ENCODE data around the gene ARHGEF11. TPM values are rescaled to one million over a fixed set of nuclear protein-coding genes. Genes with fewer than 3 reads are reported as not detected.

ARHGEF11 gene
- total and polyA plus RNA-seq, 2 of the 4 experiments (the other 2 are of a cell fraction) = 16.8 to 17.2 TPM

- H4K5ac ChIP-seq (ENCODE audit: low read depth, low read length) = peak overlapping the region; percentile 59; the same call in 1 of the 2 replicates
- H3K56ac ChIP-seq (ENCODE audit: extremely low read depth, insufficient read depth, low read length) = peak overlapping the region; percentile 34; the same call in 1 of the 2 replicates
- H4K91ac ChIP-seq (ENCODE audit: insufficient read depth, low read depth, low read length) = peak overlapping the region; percentile 87
- ATAC-seq (ENCODE audit: low read depth) (no peak), DNase-seq (peak; percentile 27)
- peak overlapping the region; percentile 70 for H2AFZ ChIP-seq (replicated peaks; ENCODE audit: low read length, poor library complexity)
- peak overlapping the region; percentile 41 for H2AK5ac ChIP-seq (ENCODE audit: low read depth, low read length)
- peak overlapping the region; percentile 96 for H2AK9ac ChIP-seq (replicated peaks; ENCODE audit: low read depth, low read length, poor library complexity)
- 0 out of 2 replicates have a peak overlapping the region, but pooled peaks have one; percentile 14 for H3K4me2 ChIP-seq (ENCODE audit: low read depth, low read length)
- H2BK120ac ChIP-seq (ENCODE audit: low read depth, low read length) = peak overlapping the region; percentile 88
- 67% methylated on average over 1 of the region's 4 CpGs; no CpG with 5 or more reads in 1 of the 2 experiments for WGBS, 2 experiments (ENCODE audit: extremely low coverage in 2 of 2, insufficient read length in 1 of 2)
- H3K4me3 ChIP-seq (ENCODE audit: insufficient read depth, low read depth, low read length) = no peak overlapping the region
- POLR2A ChIA-PET (ENCODE audit: unreplicated experiment) = interaction anchor here (1.2 kb wide), 1 partner anchor 167 kb away, joined by 3 read pairs; the partner anchor contains the start of genes ISG20L2 and METTL25B
- peaks cover 23 to 68% of the 10 kb centered on the region in 2 experiments for H3K79me1 ChIP-seq (ENCODE audit: low read depth in 1 of 2, low read length in 2 of 2)
- H3K4ac ChIP-seq (ENCODE audit: low read depth, low read length) = peak overlapping the region; percentile 76
- peak overlapping the region; percentile 67 for H2BK20ac ChIP-seq (ENCODE audit: low read depth, low read length)
- dilution Hi-C loops (cut with HindIII; ENCODE audit: low sequenced_read_pairs, unreplicated experiment) = no loop called here
- peak overlapping the region; percentile 62 to 68 for H4K8ac ChIP-seq (ENCODE audit: low read depth in 2 of 2, low read length in 2 of 2)
- in situ Hi-C loops (cut with MboI; ENCODE audit: low sequenced_read_pairs) = no loop called here
- H3K18ac ChIP-seq (ENCODE audit: low read depth, low read length) = peak overlapping the region; percentile 65; the same call in 1 of the 2 replicates
- H3K9me1 ChIP-seq (ENCODE audit: insufficient read depth, low read length) = peaks cover 24% of the 10 kb centered on the region
- H2BK5ac ChIP-seq (ENCODE audit: low read depth, low read length, poor library complexity, severe bottlenecking) = peak overlapping the region; percentile 92
- H3K14ac ChIP-seq (replicated peaks; ENCODE audit: low read depth, low read length) = peak overlapping the region; percentile 74; the same call in 1 of the 2 replicates
- no peaks in the 10 kb centered on the region; the same call in 1 of the 2 replicates for H3K27me3 ChIP-seq (ENCODE audit: control insufficient read depth, insufficient read depth, low read length)
- no peak overlapping the region for H3K9ac ChIP-seq (ENCODE audit: low read depth, low read length)
- intact Hi-C loops (cut with micrococcal nuclease) = no loop called here
- peaks cover 2% of the 10 kb centered on the region; the same call in 1 of the 2 replicates for H4K20me1 ChIP-seq (ENCODE audit: insufficient read depth, low read length)
- H3K27ac ChIP-seq (ENCODE audit: insufficient read depth, low read length) = peak overlapping the region; percentile 59
- CTCF ChIA-PET = no interaction called here
- TF ChIP-seq CEBPB (IDR thresholded peaks at IDR 0.05; ENCODE audit: low read depth, low read length) (no peak), CHD1 (IDR thresholded peaks at IDR 0.05; ENCODE audit: low read depth, low read length) (no peak), MXI1 (IDR thresholded peaks at IDR 0.05; ENCODE audit: borderline replicate concordance, low read depth, low read length) (no peak), BHLHE40 (IDR thresholded peaks at IDR 0.05; ENCODE audit: low read depth, low read length) (no peak)
- BruUV-seq (replicated peaks) = no TSS peak
- H2BK15ac ChIP-seq (ENCODE audit: low read depth, low read length) = peak overlapping the region; percentile 47; the same call in 2 of the 3 replicates
- peak overlapping the region; percentile 26 for H3K23ac ChIP-seq (ENCODE audit: low read depth, low read length)
- no peaks in the 10 kb centered on the region for H3K36me3 ChIP-seq (ENCODE audit: control insufficient read depth, insufficient read depth, low read length)
- peaks cover 42% of the 10 kb centered on the region for H3K4me1 ChIP-seq (ENCODE audit: control insufficient read depth, insufficient read depth, low read length)
- H3K9me3 ChIP-seq (ENCODE audit: control insufficient read depth, insufficient read depth, low read length) = no peaks in the 10 kb centered on the region
Measured at GRCh38 chr1:156895455-156895812, 150.1 kb downstream of the ARHGEF11 start.

Data from IMR-90 (cell line).